Fibroblast of lung (primary cell): ENCODE results near the gene GPD1L. TPM values are rescaled to one million over a fixed set of nuclear protein-coding genes. Genes with fewer than 3 reads are reported as not detected.

ENCODE experiments used
- DNase-seq, 2 donors: peaks; one replicate each; pipeline versions ENCODE4 v3.0.0 to v3.0.0-alpha.2; 2010; ENCODE audit warnings: low read depth in 2 of 2
- H2AFZ ChIP-seq: 2 replicates; pipeline ENCODE4 v1.5.1; 2012; ENCODE audit warnings: low read length, control low read depth, inconsistent platforms
- H3K27ac ChIP-seq: 2 replicates; pipeline ENCODE4 v1.5.1; 2011; ENCODE audit warnings: low read length, control low read depth; ENCODE audit not compliant: insufficient read depth
- H3K27me3 ChIP-seq: 2 replicates; pipeline ENCODE4 v1.5.1; 2011; ENCODE audit warnings: mild to moderate bottlenecking, low read length; ENCODE audit not compliant: control insufficient read depth, insufficient read depth
- H3K36me3 ChIP-seq: 2 replicates; pipeline ENCODE4 v1.5.1; 2011; ENCODE audit warnings: low read length; ENCODE audit not compliant: control insufficient read depth, insufficient read depth
- H3K4me1 ChIP-seq: 2 replicates; pipeline ENCODE4 v1.5.1; 2011; ENCODE audit warnings: low read length; ENCODE audit not compliant: control insufficient read depth, insufficient read depth; ENCODE audit errors: extremely low read depth
- H3K4me2 ChIP-seq: 2 replicates; pipeline ENCODE4 v1.5.1; 2011; ENCODE audit warnings: low read length, control low read depth; ENCODE audit not compliant: insufficient read depth; ENCODE audit errors: extremely low read depth
- H3K4me3 ChIP-seq, 4 experiments: fragments of 200-600 bp in 1 of 4; sonication (generic) in 1 of 4; replicated peaks in 1 of 4; 2 replicates each; pipeline ENCODE4 v1.5.1; 2011 to 2016; ENCODE audit warnings: low read length in 4 of 4, low read depth in 3 of 4, mild to moderate bottlenecking in 3 of 4, control low read depth in 2 of 4, inconsistent platforms in 1 of 4, mixed read lengths in 1 of 4; ENCODE audit not compliant: insufficient read depth in 1 of 4; ENCODE audit errors: control extremely low read depth in 1 of 4
- H3K79me2 ChIP-seq: 2 replicates; pipeline ENCODE4 v1.5.1; 2012; ENCODE audit warnings: mild to moderate bottlenecking, low read length, inconsistent platforms; ENCODE audit not compliant: control insufficient read depth, insufficient read depth
- H3K9ac ChIP-seq: 2 replicates; pipeline ENCODE4 v1.5.1; 2011; ENCODE audit warnings: mild to moderate bottlenecking, low read length, control low read depth; ENCODE audit not compliant: insufficient read depth
- H3K9me3 ChIP-seq: 2 replicates; pipeline ENCODE4 v1.5.1; 2012; ENCODE audit warnings: low read depth, low read length; ENCODE audit not compliant: control insufficient read depth, insufficient read depth
- H4K20me1 ChIP-seq: 2 replicates; pipeline ENCODE4 v1.5.1; 2011; ENCODE audit warnings: low read length; ENCODE audit not compliant: control insufficient read depth, insufficient read depth; ENCODE audit errors: extremely low read depth
- CTCF ChIP-seq, 2 donors: IDR thresholded peaks in 1 of 2; conservative IDR thresholded peaks in 1 of 2; 1 replicate in 1 of 2; 2 replicates in 1 of 2; pipeline ENCODE4 v1.5.1; 2011 to 2012; ENCODE audit warnings: low read length in 2 of 2, control low read depth in 1 of 2, inconsistent platforms in 1 of 2, low read depth in 1 of 2, mild to moderate bottlenecking in 1 of 2
- EZH2 ChIP-seq: IDR thresholded peaks from 2 replicates; pipeline ENCODE4 v1.5.1; 2012; ENCODE audit warnings: low read length, control low read depth, mild to moderate bottlenecking; ENCODE audit errors: missing control alignments
- polyA plus RNA-seq, 2 donors: library from polyadenylated mRNA; depleted of rRNA in 1 of 2; stranded (reverse) in 1 of 2; unstranded in 1 of 2; fragments of >200 nt; gene quantifications; 2 replicates each; pipeline ENCODE4 v1.2.1, GENCODE V29; 2011 to 2012; ENCODE audit warnings: missing spikeins in 1 of 2
- total RNA-seq: library from RNA; depleted of rRNA; stranded (reverse); fragments of >200 nt; gene quantifications from 2 replicates; pipeline ENCODE4 v1.2.1, GENCODE V29; 2014

Gene GPD1L
- total and polyA plus RNA-seq, 2 donors (not counting 1 experiment from before 2014, with no cell fraction given), result 5.8 to 15.0 TPM

GRCh38 chr3:32086464-32086863 is 20.0 kb upstream of the GPD1L start:
- no peaks in the 10 kb centered on the region for H4K20me1 ChIP-seq
- H3K9me3 ChIP-seq, result no peaks in the 10 kb centered on the region
- no peak overlapping the region for H3K9ac ChIP-seq
- H3K4me3 ChIP-seq, result no peak overlapping the region
- H3K27me3 ChIP-seq, result no peaks in the 10 kb centered on the region
- TF ChIP-seq CTCF (conservative IDR thresholded peaks at IDR 0.05 in 1 of 2, IDR thresholded peaks at IDR 0.05 in 1 of 2; ENCODE audit: low read depth in 1 of 2, low read length in 2 of 2) (no peak), EZH2 (no peak)
- no peak overlapping the region for H2AFZ ChIP-seq
- H3K36me3 ChIP-seq, result no peaks in the 10 kb centered on the region
- H3K27ac ChIP-seq, result no peak overlapping the region
- no peak for DNase-seq
- H3K79me2 ChIP-seq, result no peaks in the 10 kb centered on the region
- H3K4me2 ChIP-seq, result no peak overlapping the region
- H3K4me1 ChIP-seq, result no peaks in the 10 kb centered on the region

DNA sequence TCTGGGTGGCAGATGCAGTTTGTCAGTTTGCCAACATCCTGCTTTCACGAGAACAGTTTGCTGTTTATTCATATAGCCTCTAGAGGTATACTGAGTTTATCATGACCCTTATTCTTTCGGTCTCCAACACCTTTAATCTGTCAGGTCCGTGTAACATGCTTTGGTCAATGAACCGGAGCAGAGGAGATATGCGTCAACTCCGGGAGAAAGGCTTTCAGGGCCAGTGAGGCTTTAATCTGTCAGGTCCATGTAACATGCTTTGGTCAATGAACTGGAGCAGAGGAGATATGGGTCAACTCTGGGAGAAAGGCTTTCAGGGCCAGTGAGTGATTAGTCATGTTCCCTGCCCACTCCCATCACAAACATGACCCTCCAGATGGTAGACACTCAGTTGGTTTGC is 16.9 kb upstream of the GPD1L start:
- H3K9me3 ChIP-seq, result no peaks in the 10 kb centered on the region
- H3K27me3 ChIP-seq, result no peaks in the 10 kb centered on the region
- H3K79me2 ChIP-seq, result no peaks in the 10 kb centered on the region
- H3K4me2 ChIP-seq, result no peak overlapping the region
- H3K27ac ChIP-seq, result no peak overlapping the region
- no peak overlapping the region for H2AFZ ChIP-seq
- no peaks in the 10 kb centered on the region for H3K36me3 ChIP-seq
- H3K4me3 ChIP-seq, result no peak overlapping the region
- TF ChIP-seq EZH2 (no peak), CTCF (conservative IDR thresholded peaks at IDR 0.05 in 1 of 2, IDR thresholded peaks at IDR 0.05 in 1 of 2; ENCODE audit: low read depth in 1 of 2, low read length in 2 of 2) (no peak)
- H4K20me1 ChIP-seq, result no peaks in the 10 kb centered on the region
- no peaks in the 10 kb centered on the region for H3K4me1 ChIP-seq
- DNase-seq, result no peak
- H3K9ac ChIP-seq, result no peak overlapping the region

DNA sequence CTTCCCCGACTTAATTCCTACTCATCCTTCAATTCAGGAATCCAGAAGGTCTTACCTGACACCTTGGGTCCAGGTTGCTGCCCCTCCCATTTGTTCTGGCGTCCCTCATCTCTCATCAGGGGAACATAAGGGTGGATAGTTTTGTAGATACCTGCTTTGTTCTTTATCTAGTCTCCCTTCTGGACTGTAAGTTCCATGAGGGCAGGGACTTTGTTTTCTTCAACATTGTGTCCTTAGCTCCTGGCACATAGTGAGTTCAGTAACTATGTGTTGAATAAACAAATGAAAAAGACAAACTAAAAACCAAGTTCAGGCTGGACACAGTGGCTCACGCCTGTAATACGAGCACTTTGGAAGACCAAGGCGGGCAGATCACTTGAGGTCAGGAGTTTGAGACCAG is 13.2 kb upstream of the GPD1L start:
- H3K79me2 ChIP-seq, result no peaks in the 10 kb centered on the region
- no peaks in the 10 kb centered on the region for H3K9me3 ChIP-seq
- no peak overlapping the region for H2AFZ ChIP-seq
- H3K9ac ChIP-seq, result no peak overlapping the region
- H4K20me1 ChIP-seq, result no peaks in the 10 kb centered on the region
- no peak for DNase-seq
- H3K27me3 ChIP-seq, result no peaks in the 10 kb centered on the region
- TF ChIP-seq CTCF (conservative IDR thresholded peaks at IDR 0.05 in 1 of 2, IDR thresholded peaks at IDR 0.05 in 1 of 2; ENCODE audit: low read depth in 1 of 2, low read length in 2 of 2) (no peak), EZH2 (no peak)
- H3K4me1 ChIP-seq, result no peaks in the 10 kb centered on the region
- H3K4me2 ChIP-seq, result no peak overlapping the region
- no peak overlapping the region for H3K27ac ChIP-seq
- no peak overlapping the region for H3K4me3 ChIP-seq
- no peaks in the 10 kb centered on the region for H3K36me3 ChIP-seq
